Measurements from ENCODE around the gene ENOX2.

GRCh38 chrX:130714665-130715064 lies 188.3 kb downstream of the ENOX2 start:
- TF ChIP-seq CTCF (IDR thresholded peaks at IDR 0.05; ENCODE audit: poor library complexity, severe bottlenecking) (no peak), EZH2 (IDR thresholded peaks at IDR 0.05; ENCODE audit: borderline replicate concordance, insufficient read depth, low read length, poor library complexity, severe bottlenecking) (no peak), POLR2AphosphoS5 (IDR thresholded peaks at IDR 0.05) (no peak), TAF1 (IDR thresholded peaks at IDR 0.05; ENCODE audit: low read depth) (no peak), MXI1 (conservative IDR thresholded peaks at IDR 0.05; ENCODE audit: poor library complexity, severe bottlenecking) (no peak), SMC3 (conservative IDR thresholded peaks at IDR 0.05; ENCODE audit: poor library complexity) (no peak)

All from neural cell (in vitro differentiated cells).